Bone marrow (tissue), 2 donors: ENCODE data around the gene CLEC3A.
"Not testable (repeated sequence)": the region's sequence is repeated elsewhere in the genome, so short reads cannot be mapped to it uniquely, and the experiment has no call there.

Experiments
- DNase-seq, 2 donors: peaks; one replicate each; lab custom pipeline; 2025; lab: John Stamatoyannopoulos, UW

The CLEC3A gene

DNA sequence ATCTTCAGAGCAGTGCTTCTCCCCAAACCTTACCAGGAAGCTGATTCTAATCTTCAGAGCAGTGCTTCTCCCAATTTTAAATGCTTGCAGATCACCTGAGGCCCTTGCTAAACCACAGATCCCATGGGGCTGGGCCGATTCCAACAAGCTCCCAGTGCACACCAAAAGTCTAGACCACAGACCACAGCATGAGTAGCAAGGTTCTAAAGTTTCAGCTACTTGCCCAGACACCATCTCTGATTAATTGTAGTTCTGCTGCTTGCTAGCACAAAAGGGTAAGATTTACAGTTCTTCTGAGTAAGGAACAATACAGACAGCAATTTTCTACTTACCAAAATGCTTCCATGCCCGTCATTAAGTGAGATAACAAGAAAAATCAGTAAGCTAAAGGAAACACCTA is 12.2 kb downstream of the CLEC3A start:
- DNase-seq: no peak

DNA sequence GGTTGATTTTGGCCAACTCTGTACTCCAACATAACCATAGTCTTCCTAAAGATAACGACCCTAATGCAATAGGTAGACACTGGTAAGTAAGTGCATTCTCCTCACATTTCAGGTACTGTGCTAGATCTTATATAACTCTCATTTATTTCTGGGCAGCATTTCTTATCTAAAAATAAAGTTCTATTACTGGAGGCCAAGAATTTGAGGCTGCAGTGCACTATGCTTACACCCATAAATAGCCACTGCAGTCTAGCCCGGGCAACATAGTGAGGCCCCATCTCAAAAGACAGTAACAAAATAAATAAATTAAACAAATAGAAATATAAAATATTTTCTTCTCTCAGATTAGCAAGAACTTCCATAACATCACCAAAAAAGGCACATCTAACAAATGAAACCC is 12.7 kb downstream of the CLEC3A start:
- no peak for DNase-seq

- no peak for DNase-seq
These were observed 18.0 kb downstream of the CLEC3A start for GRCh38 chr16:78040396-78040795.

DNA sequence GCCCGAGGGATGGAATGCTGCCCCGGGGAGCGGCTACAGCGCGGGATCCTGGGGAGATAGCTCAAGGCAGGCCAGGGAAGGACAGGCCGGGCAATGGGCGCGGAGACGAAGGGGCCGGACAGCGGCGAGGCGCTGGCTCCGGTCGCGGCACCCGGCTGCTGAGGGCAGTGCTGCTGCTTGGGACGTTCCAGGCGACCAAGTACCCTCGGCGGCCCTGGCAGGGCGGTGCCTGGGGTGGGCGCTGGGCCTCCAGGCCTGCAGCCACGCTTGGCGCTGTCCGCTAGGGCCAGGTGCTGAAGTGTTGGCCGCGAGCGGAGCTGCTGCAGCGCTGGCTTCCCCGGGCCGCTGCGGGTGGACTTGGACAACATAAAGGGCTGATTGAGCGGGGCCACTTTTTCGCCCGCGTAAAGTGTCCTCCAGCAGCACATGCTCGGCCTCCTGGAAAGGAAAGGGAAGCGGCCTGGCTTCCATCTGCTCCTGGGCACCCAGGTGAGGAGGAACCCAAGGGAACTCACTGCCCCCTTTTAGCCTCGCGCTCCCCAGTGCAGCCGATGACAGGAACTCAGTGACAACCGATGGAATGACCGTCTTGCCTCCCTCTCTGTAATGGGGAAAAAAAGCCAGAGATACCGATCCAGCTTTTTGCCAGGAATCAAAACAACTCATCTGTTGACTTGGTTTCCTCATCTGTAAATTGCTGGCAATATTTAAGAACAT is 23.7 kb downstream of the CLEC3A start:
- DNase-seq: no peak

DNA sequence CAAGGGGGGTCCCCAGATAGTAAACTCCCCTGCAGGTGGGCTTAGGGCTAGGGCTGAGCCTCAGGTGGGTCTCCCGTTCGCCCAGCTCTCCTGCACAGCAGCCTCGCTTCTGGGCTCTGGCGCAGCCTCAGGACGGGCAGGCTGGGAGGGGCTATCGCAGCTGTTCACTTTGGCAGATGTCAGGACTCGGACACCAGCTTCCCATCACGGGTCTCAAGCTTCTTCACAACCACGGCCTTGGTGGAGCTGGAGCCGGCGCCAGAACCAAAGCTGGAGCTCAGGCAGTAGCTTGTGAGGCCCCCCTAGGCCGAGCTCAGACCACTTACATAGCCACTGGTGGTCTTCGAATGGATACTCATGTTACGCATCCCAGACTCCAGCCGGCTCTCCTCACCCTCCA is 26.0 kb downstream of the CLEC3A start:
- DNase-seq: no peak

DNA sequence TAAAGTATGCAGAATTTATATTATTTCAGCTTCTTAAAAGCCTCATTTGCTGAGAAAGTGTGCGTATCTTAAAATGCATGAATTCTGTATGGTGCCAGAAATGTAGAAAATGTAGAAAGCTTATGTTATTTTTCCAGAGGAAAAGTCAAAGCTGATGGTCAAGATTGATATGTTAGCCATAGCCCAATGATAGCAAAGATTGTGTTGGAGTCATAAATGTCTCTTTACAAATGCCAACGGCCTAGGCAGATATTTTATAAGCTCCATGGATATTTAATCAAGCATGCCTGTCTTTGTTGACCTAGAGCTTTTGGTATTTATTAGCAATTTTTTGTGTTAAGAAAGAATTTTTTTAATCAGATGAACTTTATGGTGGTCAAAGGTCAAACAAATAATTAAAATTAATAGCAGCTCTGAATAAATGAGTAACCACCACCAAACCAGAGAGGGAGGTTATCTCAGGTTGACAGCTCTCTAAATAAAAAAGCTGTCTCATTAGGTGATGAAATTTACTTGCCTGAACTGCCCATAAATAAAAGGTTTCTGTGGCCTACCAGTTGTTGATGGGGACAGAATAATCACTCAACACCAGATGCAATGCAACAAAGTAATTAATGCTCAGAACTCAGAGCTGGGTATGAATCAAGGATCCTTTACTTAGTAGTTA is 28.5 kb downstream of the CLEC3A start:
- no peak for DNase-seq

DNA sequence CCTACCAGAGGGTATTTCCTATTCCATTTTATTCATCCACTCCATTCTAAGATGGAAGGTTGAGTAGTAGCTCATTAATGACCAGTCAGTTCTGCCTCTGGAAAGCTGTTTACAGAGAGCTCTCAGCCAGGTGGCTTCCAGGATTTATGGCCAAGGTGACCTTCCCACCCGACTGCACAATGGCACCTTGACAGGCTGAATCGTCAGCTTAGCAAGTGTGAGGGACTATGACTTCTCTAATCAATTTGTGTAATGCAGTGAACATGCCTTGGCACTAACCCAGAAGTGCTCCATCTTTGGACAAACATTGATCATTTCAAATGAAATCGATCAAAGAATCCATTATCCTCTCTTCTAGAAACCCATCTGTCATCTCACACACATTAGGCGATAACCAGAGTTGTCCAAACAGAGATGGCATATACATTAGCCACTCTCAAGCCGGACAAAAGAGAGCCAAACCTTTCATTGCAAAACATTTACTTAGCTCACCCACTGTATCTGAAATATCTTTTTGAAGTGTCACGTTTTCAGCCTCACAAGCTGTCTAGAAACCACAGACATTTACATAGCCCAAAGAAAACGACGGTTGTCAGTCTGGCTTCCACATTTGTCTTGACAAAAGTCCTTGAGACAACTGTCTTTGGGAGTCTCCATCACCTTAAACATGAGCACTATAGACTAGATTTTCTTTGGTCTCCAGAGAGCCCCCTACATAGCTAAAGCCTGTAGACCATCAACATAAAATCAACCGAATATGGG is 35.6 kb downstream of the CLEC3A start:
- DNase-seq: no peak

DNA sequence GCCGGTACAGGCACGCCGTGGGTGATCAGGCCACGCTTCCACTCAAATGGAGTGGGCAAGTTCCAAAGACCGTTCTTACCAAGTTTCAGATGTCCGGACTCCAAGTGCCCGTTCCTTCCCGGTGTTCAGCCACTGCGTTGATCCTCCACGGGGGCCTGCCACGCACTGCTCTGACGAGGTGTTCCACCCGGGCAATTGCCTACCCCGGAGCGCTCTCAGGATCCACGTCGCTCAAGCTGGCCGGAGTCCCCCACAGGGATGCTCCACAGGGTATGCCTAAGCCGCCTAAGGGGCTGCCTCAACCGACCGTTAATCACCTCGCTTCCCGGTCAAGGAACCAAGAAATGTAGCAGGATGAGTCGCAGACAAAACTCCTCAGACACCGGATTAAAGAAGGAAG is 37.5 kb downstream of the CLEC3A start:
- not testable (repeated sequence) for DNase-seq

DNA sequence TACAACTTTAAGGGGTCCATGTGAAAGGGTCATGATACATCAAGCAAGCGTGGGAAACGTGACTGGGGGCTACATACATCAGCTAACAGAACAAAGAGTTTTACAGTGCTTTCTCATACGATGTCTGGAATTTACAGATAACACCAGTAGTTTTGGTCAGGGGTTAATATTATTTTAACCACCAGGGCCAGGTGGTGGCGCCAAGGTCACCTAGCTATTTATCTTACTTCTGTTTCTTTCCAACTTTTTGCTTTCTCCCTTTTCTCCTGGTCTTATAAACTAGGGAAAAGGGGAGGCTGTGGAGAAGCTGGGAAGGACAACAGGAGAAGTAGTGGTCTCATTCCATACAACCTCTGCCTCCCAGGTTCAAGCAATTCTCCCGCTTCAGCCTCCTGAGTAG is 37.9 kb downstream of the CLEC3A start:
- no peak for DNase-seq

GRCh38 chr16:78060809-78061208 is 38.5 kb downstream of the CLEC3A start:
- no peak for DNase-seq

- DNase-seq: no peak
These were observed 43.0 kb downstream of the CLEC3A start for GRCh38 chr16:78065319-78065718.

- DNase-seq: no peak
These were observed 47.6 kb downstream of the CLEC3A start for GRCh38 chr16:78069913-78070312.

DNA sequence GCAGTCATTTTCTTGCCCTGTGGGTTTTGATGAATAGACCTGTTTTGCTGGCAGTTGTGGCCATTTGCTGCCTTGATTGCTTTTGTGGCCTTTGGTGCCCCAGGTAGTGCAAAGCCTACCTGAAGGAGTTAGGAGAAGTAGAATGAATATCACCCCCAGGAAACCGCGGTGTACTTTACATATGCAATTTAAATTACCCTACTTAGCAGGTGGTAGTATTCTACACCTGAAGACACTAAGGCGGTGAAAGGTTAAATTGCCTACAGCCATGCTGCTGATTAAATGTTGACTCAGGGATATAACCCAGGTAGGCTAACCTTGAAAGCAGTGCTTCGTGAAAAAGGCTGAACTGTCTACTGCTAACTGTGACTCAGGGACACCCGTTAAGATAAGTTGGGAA is 49.9 kb downstream of the CLEC3A start:
- DNase-seq: no peak

GRCh38 chr16:78075800-78076199 is 53.5 kb downstream of the CLEC3A start:
- no peak for DNase-seq

DNA sequence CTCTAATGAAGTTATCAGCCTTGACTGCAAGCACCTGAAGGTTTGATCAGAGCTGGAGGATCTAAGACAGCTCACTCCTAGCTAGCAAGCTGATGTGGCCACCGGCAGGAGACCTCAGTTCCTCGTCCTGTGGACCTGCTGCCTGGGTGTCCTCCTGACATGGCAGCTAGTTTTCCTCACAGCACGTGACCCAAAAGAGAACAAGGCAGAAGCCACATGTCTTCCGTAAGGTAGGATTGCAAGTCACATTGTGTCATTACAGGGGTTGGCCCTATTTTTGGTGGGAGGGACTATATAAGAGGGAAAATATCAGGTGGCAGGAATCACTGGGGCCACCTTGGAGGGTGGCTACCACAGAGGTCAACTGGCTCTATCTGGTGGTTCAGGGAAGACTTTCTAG is 59.0 kb downstream of the CLEC3A start:
- DNase-seq: no peak
